ENCODE results near the gene EFNA3. TPM values are rescaled to one million over a fixed set of nuclear protein-coding genes. Genes with fewer than 3 reads are reported as not detected.

EFNA3 gene
- total and polyA plus RNA-seq, 2 experiments from 2014 or later: 10.3 to 13.6 TPM

DNA sequence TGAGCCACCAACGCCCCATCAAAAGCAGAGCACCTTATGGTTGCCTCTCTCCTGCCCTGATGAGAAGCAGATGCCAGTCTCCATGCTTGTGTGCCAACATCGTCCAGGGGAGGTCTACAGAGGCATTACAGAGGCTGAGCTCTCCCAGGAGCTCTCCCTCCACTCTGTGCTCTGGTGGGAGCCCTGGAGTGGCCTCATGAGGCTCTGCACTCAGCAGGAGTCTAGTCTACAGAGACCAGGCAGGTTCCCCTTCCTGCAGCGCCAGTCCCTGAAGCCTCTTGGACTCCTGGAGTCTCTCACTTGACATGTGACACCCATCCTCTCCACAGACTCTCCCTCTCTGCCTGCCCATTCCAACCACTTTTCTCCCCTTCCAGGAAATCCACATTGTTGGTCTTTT is 41.6 kb upstream of the EFNA3 start:
- Histone ChIP-seq H3K27ac (ENCODE audit: low read depth) (no peak overlapping the region), H3K9me2 (ENCODE audit: insufficient read depth) (no peaks in the 10 kb centered on the region), H3K4me2 (no peak overlapping the region), H2AFZ (no peak overlapping the region), H4K20me1 (replicated peaks; ENCODE audit: insufficient read depth) (no peaks in the 10 kb centered on the region), H3K79me2 (replicated peaks; ENCODE audit: insufficient read depth) (no peaks in the 10 kb centered on the region), H3K4me1 (ENCODE audit: insufficient read depth) (no peaks in the 10 kb centered on the region), H3K27me3 (ENCODE audit: insufficient read depth) (no peaks in the 10 kb centered on the region), H3F3A (replicated peaks; ENCODE audit: low read depth) (no peaks in the 10 kb centered on the region), H3K4me3 (no peak overlapping the region), H3K36me3 (ENCODE audit: insufficient read depth) (no peaks in the 10 kb centered on the region)
- Mint-ChIP-seq H3K4me1 (no peaks in the 10 kb centered on the region; the same call in 2 of the 3 replicates), H3K9me3 (no peaks in the 10 kb centered on the region), H3K27me3 (ENCODE audit: insufficient read depth, low read depth, poor library complexity) (peaks cover 13% of the 10 kb centered on the region), H3K4me3 (no peak overlapping the region), H3K36me3 (ENCODE audit: low read depth) (no peaks in the 10 kb centered on the region), H3K27ac (no peak overlapping the region; the same call in 1 of the 2 replicates)
- no peak for TF ChIP-seq EZH2phosphoT487 (IDR thresholded peaks at IDR 0.05; ENCODE audit: unreplicated experiment)
- no peak for TF ChIP-seq JUNB (IDR thresholded peaks at IDR 0.05; ENCODE audit: unreplicated experiment)
- DNase-seq (ENCODE audit: low spot score): no peak
- no peak for ATAC-seq

DNA sequence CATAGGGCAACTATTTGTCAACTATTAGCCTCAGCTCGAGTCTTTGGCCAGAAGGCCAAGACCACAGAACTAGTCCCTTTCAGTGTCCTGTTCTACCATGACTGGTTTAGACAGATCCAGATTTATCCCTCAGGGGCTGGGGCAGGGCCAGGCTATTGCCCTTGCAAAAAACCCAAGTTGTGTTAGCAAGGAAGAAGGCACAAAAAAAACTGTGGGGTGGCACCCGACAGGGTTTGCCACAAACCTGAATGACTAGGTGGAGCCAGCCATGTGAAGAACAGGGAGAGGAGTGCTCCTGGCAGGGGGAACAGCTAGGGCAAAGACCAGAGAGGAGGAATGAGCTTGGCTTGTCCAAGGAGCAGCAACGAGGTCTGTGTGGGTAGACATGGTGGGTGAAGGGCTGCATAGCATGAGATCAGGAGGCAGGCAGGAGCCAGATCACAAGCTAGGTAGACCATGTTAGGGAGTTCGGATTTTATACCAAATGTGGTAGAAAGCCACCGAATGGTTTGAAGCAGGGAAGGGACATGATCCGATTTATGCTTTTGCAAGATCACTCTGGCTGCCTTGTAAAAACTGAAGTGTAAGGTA is 40.7 kb upstream of the EFNA3 start:
- Histone ChIP-seq H3K4me2 (no peak overlapping the region), H3K9me2 (ENCODE audit: insufficient read depth) (no peaks in the 10 kb centered on the region), H3F3A (replicated peaks; ENCODE audit: low read depth) (no peaks in the 10 kb centered on the region), H3K79me2 (replicated peaks; ENCODE audit: insufficient read depth) (no peaks in the 10 kb centered on the region), H3K27me3 (ENCODE audit: insufficient read depth) (no peaks in the 10 kb centered on the region), H3K27ac (ENCODE audit: low read depth) (no peak overlapping the region), H4K20me1 (replicated peaks; ENCODE audit: insufficient read depth) (no peaks in the 10 kb centered on the region), H3K36me3 (ENCODE audit: insufficient read depth) (no peaks in the 10 kb centered on the region), H3K4me1 (ENCODE audit: insufficient read depth) (no peaks in the 10 kb centered on the region), H2AFZ (no peak overlapping the region), H3K4me3 (no peak overlapping the region)
- no peaks in the 10 kb centered on the region for H3K36me3 Mint-ChIP-seq (ENCODE audit: low read depth)
- H3K4me1 Mint-ChIP-seq: no peaks in the 10 kb centered on the region; the same call in 2 of the 3 replicates
- DNase-seq (ENCODE audit: low spot score) (no peak), ATAC-seq (no peak)
- no peak overlapping the region for H3K4me3 Mint-ChIP-seq
- no peak overlapping the region for H3K27ac Mint-ChIP-seq
- H3K27me3 Mint-ChIP-seq (ENCODE audit: insufficient read depth, low read depth, poor library complexity): peaks cover 13% of the 10 kb centered on the region
- H3K9me3 Mint-ChIP-seq: no peaks in the 10 kb centered on the region
- TF ChIP-seq, protein P1, sequence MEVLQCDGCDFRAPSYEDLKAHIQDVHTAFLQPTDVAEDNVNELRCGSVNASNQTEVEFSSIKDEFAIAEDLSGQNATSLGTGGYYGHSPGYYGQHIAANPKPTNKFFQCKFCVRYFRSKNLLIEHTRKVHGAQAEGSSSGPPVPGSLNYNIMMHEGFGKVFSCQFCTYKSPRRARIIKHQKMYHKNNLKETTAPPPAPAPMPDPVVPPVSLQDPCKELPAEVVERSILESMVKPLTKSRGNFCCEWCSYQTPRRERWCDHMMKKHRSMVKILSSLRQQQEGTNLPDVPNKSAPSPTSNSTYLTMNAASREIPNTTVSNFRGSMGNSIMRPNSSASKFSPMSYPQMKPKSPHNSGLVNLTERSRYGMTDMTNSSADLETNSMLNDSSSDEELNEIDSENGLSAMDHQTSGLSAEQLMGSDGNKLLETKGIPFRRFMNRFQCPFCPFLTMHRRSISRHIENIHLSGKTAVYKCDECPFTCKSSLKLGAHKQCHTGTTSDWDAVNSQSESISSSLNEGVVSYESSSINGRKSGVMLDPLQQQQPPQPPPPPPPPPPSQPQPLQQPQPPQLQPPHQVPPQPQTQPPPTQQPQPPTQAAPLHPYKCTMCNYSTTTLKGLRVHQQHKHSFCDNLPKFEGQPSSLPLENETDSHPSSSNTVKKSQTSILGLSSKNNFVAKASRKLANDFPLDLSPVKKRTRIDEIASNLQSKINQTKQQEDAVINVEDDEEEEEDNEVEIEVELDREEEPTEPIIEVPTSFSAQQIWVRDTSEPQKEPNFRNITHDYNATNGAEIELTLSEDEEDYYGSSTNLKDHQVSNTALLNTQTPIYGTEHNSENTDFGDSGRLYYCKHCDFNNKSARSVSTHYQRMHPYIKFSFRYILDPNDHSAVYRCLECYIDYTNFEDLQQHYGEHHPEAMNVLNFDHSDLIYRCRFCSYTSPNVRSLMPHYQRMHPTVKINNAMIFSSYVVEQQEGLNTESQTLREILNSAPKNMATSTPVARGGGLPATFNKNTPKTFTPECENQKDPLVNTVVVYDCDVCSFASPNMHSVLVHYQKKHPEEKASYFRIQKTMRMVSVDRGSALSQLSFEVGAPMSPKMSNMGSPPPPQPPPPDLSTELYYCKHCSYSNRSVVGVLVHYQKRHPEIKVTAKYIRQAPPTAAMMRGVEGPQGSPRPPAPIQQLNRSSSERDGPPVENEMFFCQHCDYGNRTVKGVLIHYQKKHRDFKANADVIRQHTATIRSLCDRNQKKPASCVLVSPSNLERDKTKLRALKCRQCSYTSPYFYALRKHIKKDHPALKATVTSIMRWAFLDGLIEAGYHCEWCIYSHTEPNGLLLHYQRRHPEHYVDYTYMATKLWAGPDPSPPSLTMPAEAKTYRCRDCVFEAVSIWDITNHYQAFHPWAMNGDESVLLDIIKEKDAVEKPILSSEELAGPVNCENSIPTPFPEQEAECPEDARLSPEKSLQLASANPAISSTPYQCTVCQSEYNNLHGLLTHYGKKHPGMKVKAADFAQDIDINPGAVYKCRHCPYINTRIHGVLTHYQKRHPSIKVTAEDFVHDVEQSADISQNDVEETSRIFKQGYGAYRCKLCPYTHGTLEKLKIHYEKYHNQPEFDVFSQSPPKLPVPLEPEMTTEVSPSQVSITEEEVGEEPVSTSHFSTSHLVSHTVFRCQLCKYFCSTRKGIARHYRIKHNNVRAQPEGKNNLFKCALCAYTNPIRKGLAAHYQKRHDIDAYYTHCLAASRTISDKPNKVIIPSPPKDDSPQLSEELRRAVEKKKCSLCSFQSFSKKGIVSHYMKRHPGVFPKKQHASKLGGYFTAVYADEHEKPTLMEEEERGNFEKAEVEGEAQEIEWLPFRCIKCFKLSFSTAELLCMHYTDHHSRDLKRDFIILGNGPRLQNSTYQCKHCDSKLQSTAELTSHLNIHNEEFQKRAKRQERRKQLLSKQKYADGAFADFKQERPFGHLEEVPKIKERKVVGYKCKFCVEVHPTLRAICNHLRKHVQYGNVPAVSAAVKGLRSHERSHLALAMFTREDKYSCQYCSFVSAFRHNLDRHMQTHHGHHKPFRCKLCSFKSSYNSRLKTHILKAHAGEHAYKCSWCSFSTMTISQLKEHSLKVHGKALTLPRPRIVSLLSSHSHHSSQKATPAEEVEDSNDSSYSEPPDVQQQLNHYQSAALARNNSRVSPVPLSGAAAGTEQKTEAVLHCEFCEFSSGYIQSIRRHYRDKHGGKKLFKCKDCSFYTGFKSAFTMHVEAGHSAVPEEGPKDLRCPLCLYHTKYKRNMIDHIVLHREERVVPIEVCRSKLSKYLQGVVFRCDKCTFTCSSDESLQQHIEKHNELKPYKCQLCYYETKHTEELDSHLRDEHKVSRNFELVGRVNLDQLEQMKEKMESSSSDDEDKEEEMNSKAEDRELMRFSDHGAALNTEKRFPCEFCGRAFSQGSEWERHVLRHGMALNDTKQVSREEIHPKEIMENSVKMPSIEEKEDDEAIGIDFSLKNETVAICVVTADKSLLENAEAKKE (CRISPR knock-in tag; IDR thresholded peaks at IDR 0.05): no peak
- TF ChIP-seq JUNB (IDR thresholded peaks at IDR 0.05; ENCODE audit: unreplicated experiment): no peak
- TF ChIP-seq ZNF331 (CRISPR knock-in tag; IDR thresholded peaks at IDR 0.05; ENCODE audit: low read depth): no peak
- TF ChIP-seq POLR2AphosphoS5 (IDR thresholded peaks at IDR 0.05; ENCODE audit: low read depth): no peak
- no peak for TF ChIP-seq EZH2phosphoT487 (IDR thresholded peaks at IDR 0.05; ENCODE audit: unreplicated experiment)
- no peak for TF ChIP-seq STAT1 (IDR thresholded peaks at IDR 0.05; ENCODE audit: unreplicated experiment)
- TF ChIP-seq CREB1 (CRISPR knock-in tag; IDR thresholded peaks at IDR 0.05; ENCODE audit: low read depth): no peak
- TF ChIP-seq, protein P2, sequence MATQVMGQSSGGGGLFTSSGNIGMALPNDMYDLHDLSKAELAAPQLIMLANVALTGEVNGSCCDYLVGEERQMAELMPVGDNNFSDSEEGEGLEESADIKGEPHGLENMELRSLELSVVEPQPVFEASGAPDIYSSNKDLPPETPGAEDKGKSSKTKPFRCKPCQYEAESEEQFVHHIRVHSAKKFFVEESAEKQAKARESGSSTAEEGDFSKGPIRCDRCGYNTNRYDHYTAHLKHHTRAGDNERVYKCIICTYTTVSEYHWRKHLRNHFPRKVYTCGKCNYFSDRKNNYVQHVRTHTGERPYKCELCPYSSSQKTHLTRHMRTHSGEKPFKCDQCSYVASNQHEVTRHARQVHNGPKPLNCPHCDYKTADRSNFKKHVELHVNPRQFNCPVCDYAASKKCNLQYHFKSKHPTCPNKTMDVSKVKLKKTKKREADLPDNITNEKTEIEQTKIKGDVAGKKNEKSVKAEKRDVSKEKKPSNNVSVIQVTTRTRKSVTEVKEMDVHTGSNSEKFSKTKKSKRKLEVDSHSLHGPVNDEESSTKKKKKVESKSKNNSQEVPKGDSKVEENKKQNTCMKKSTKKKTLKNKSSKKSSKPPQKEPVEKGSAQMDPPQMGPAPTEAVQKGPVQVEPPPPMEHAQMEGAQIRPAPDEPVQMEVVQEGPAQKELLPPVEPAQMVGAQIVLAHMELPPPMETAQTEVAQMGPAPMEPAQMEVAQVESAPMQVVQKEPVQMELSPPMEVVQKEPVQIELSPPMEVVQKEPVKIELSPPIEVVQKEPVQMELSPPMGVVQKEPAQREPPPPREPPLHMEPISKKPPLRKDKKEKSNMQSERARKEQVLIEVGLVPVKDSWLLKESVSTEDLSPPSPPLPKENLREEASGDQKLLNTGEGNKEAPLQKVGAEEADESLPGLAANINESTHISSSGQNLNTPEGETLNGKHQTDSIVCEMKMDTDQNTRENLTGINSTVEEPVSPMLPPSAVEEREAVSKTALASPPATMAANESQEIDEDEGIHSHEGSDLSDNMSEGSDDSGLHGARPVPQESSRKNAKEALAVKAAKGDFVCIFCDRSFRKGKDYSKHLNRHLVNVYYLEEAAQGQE (IDR thresholded peaks at IDR 0.05; ENCODE audit: unreplicated experiment): no peak
- no peak for TF ChIP-seq NANOG (IDR thresholded peaks at IDR 0.05; ENCODE audit: borderline replicate concordance)
- TF ChIP-seq, protein P3, sequence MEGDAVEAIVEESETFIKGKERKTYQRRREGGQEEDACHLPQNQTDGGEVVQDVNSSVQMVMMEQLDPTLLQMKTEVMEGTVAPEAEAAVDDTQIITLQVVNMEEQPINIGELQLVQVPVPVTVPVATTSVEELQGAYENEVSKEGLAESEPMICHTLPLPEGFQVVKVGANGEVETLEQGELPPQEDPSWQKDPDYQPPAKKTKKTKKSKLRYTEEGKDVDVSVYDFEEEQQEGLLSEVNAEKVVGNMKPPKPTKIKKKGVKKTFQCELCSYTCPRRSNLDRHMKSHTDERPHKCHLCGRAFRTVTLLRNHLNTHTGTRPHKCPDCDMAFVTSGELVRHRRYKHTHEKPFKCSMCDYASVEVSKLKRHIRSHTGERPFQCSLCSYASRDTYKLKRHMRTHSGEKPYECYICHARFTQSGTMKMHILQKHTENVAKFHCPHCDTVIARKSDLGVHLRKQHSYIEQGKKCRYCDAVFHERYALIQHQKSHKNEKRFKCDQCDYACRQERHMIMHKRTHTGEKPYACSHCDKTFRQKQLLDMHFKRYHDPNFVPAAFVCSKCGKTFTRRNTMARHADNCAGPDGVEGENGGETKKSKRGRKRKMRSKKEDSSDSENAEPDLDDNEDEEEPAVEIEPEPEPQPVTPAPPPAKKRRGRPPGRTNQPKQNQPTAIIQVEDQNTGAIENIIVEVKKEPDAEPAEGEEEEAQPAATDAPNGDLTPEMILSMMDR (conservative IDR thresholded peaks at IDR 0.05; ENCODE audit: low read depth in 2 of 2): no peak
